HS-5 (cell line): ENCODE data around the gene NEAT1.

Experiments
- DNase-seq: peaks from one replicate; pipeline ENCODE4 v3.0.0-alpha.2; 2012; ENCODE audit warnings: low read depth

The NEAT1 gene

DNA sequence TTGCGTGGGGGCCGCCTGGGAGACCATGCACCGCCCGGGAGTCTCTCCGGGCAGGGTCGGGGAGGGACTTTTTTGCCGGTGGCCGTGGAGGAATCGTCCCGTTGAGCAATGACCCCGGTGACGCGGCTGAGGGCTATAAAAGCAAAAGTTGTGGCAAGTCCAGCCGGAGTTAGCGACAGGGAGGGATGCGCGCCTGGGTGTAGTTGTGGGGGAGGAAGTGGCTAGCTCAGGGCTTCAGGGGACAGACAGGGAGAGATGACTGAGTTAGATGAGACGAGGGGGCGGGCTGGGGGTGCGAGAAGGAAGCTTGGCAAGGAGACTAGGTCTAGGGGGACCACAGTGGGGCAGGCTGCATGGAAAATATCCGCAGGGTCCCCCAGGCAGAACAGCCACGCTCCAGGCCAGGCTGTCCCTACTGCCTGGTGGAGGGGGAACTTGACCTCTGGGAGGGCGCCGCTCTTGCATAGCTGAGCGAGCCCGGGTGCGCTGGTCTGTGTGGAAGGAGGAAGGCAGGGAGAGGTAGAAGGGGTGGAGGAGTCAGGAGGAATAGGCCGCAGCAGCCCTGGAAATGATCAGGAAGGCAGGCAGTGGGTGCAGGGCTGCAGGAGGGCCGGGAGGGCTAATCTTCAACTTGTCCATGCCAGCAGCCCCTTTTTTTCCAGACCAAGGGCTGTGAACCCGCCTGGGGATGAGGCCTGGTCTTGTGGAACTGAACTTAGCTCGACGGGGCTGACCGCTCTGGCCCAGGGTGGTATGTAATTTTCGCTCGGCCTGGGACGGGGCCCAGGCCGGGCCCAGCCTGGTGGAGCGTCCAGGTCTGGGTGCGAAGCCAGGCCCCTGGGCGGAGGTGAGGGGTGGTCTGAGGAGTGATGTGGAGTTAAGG lies at the start of gene NEAT1:
Gene NEAT1 (plus strand): TSS at position 166 of the 883 bp plus-strand sequence.
- peak; percentile 86 for DNase-seq

DNA sequence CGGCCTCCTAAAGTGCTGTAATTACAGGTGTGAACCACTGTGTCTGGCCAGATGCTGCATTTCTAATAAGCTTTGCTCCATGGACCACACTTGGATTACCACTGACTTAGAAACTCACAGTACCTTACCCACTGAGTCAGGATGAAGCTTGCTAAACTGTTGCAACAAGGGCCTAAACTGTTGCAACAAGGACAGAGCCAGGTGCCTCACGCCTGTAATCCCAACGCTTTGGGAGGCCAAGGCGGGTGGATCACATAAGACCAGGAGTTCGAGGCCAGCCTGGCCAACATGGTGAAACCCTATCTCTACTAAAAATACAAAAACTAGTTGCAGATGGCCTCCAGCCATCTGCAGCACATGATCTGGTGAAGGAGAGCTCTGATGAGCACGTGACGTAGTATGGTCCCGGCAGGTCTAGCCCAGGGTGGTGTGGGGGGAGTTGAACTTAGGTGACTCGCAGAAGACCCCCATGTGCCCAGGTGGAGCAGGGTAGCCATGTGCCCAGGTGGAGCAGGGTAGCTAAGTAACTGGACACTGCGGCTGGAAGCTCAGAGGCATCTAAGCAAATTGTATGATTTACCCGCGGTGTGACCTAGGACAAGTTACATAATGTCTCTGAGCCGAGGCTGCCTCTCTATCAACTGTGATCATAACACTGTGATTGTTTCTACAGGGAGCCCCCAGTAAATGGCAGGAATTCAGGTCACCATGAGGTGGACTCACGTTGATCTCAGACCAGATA lies 48.6 kb upstream of the NEAT1 start:
- no peak for DNase-seq

DNA sequence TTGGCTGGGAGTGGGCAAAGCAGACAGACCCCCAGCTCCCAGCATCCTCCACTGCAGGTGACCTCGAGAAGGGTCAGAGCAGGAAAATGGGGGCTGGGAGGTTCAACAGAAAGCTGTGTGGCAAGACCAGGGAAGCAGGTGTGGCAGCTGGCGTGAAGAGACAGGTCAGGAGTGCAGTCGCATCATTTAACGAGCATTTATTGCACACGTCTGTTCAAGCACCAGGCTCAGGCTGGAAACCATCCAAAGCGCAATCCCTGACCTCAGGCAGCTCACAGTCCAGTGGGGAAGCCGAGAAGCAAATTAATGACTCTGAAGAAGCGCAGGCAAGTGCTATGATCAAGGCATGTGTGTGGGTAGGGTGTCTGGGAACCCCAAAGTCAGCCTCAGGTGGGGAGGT lies 47.6 kb upstream of the NEAT1 start:
- DNase-seq: no peak

DNA sequence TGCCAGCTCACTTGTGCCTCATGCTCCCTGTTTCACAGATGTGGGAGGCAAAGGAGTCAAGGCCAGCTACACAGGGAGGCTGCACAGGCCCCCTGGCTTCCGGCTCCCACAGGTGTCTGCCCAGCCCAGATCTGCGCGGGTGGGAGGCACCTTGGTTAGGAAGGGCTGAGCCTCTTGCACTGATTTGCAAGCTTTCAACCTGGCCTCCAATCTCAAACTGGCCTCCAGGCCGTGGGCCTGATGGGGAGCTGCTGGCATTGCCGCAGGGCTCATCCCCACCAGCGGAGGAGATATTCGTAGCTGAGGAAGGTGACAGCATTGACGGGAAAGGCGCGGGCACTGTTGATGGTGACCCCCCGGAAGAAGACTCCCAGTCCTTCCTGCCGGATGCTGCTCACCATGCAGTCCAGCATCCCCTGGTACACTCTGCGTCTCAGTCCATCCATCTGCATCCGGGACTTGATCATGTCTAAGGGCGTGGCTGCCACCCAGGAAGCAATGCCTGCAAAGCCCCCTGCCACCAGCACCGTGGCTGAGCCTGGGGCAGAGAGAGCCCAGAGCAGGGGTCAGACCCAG lies 46.4 kb upstream of the NEAT1 start:
- no peak for DNase-seq

DNA sequence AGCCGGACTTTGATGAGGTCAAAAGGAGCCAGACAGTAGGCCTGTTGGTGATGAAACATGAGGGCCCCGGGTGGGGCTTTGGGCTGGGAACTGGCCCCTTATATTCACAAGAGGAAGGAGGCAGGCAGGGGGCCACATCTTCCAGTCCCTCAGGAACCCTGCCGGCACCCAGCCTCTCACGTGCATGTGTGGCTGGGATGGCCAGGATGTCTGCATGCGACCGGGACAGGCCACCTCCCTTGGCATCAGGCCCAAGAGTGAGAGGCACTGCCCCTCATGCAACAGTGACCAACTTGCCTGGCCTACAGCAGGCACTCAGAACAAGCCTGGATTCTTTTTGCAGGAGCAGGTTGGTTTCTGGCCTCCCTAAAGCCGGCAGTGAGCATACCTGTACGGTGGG lies 45.6 kb upstream of the NEAT1 start:
- no peak for DNase-seq

DNA sequence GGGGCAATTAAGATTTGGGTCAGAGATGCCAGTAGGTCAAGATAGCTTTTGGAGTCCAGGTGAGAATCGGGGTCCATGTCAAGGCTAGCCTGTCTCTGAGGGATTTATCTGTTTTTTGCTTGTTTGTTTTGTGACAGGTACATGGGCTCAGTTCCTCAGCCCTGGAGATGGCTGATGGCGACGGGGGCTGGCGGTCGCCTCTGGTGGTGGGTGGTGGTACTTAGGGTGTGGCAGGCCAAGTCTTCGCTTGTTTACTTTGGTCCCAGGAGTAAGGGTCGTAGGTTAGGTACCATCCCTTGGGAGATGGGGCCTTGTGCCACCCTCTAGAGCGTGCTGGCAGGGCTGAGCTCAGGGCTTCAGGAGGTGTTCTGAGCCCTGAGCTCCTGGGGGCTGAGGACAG lies 44.8 kb upstream of the NEAT1 start:
- no peak for DNase-seq

DNA sequence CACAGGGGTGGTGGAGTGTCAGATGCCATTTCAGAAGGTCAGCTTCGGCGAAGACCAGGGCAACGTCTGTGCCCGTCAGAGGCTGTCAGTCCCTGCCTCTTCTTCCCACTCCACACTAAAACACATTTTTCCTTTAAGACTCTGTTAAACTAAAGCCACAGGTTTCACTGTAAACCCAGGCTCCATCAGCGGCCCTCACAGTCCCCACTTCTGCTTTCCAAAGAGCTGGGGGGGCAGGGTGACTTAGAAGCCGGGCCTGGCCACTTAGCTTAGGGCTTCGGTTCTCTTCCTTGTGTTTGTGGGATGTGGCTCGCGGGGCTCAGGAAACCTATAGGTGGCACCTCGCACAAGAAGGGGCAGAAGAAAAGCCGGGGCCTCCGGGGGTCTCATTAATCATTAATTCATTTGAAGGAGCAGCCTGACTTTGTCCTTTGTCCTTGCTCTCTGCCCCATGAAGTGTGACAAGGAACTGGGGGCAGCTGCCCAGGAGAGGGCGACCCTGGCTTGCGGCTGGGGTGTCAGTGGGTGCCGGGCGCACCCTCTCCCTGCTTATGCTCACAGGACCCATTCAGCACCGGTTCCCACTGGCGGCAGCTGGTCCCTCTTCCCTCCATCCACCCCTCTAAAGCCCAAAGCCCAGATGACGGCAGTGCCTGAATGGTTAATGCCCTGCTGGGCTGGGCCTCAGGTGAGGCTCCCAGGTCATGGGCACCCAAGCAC lies 44.2 kb upstream of the NEAT1 start:
- no peak for DNase-seq

DNA sequence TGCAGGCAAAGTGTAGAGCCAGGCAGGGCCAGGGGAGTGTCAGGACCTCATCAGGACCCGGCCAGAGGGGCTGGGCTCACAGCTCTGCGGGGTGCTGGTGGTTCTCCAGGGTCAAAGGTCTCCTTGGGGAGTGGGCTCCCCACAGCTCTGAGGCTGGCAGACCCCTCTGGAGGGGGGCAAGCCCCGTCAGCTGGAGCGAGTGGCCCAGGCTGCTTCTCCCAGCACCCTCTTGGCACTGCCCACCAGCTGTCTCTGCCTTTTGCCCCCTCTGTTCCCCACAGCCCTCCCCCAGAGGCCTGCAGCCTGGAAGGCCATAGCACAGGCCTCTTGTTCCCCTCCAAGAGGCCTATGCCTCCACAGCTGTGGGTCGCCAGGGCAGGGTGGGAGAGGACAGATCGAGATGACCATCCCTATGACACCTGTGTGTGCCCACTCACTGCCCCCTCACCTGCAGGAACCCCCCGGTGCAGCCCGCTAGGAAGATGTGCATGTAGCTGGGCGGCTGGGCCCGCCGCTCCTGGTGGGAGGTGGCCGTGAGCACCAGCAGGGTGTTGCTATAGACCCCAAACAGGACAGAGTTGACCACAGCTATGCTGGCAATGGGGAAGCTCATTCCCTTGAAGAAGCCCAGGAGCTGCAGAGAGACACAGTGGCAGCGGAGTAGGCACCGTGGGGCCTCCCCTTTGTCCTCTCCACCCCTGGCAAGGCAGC lies 43.5 kb upstream of the NEAT1 start:
- no peak for DNase-seq

DNA sequence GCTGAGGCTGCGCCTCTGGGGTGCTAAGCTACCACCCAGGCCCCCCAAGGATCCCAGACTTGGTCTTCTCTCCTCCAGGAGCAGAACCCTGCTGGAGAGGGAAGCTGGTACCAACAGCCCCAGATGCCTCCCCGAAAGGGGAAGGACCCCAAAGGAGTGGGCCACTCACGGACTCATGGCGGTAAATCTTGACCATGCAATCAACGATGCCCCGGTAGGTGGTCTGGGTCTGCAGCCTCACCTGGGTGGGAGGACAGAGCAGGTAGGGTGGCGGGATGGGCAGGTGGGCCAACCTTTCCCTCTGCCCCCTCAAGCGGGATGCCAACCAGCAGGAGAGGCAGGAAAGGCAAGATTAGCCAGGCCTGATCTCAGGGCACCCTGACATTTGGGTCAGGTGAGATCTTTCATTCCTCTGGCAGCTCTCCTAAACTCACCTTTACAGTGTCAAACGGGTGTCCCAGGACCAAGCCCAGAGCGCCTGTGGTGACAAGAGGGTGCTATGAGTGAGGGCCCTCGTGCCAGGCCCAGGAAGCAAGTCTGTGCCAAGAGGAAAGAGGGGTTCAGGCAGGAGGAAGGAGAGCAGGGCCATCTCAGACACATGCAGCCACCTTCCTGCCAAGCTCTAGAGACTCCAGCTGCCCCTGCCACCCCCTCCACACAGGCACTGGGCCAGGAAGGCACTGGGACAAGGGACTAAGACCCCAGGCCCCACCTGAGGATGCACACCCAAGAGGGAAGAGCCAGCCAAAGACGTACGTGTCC lies 42.7 kb upstream of the NEAT1 start:
- no peak for DNase-seq

DNA sequence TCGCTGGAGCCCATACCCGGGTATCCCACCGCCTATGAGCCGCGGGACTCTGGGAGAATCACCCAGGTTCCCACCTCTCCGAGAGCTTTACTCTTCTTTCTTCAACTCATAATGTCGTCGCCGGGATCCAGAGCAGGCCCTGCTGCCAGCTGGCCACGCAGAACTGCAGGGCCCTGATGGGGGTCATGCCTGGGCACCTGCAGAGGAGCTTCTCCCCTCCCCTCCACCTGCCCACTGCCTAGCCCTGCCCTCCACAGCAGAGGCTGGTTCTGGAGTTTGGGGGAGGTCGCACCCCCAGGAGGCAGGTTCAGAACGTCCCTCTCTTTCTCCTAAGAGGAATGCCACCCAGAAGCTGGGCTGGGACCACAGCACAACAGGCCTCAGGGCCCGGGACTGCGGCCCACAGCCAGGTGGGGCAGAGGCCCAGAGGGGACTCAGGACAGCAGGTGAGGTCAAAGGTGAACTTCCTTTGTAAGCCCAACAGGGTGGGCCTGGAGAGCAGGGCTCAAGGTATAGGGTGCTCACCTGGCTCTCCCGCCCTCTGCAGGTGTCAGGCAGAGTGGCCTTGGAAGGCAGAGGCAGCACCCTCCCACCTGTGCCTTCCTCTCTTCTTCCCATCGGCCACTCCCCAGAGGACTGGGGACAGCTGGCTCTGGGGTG lies 42.0 kb upstream of the NEAT1 start:
- DNase-seq: no peak

DNA sequence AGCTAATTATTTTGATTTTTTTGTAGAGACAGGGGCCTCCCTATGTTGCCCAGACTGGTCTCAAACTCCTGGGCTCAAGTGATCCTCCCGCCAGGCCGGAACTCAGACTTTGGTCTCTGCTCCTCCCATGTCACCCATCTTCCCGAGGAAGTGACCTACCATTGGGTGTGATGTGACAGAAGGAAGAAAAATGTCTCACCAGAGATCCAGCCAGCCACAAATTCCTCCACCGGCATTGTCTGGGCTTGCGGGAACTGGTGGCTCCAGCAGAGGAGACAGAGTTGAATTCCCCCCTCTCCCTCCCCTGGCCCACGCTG lies 40.9 kb upstream of the NEAT1 start:
- no peak for DNase-seq

DNA sequence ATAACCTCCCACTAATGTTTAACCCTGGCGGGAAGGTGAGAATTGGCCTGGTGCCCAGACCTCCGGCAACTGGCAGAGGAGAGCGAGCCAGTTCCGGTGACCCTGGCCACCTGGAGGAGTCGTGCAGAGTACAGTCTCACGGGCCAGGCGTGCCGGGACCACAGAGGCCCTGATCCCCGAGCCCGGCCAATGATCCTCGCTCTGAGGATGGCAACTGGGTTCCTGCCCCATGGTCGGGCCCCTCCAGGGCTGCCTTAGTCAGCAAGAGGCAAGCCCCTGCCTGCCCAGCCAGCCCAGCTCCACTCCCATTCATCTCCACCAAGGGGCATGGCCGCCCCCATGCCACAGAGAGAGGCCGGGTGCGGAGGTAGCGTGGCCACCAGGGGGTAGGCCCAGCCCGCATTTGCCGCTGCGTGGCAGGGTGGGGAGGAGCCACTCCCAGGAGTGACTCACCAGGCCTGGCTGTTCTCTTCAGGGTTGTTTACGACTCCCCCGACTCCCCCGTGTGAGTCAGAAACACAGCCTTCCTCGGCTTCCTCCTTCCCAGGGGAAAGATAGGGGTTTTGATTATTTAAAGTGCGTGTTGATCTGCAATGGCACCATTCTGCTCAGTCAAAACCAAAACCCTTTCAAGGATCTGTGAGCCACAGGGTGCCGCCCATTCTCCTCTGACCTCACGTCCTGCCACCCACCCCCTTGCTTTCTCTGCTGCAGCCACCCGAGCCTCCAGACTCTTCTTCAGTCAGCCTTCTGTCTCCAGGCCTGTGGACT lies 40.4 kb upstream of the NEAT1 start, which contains the start of gene SLC25A45:
Gene SLC25A45 (minus strand): TSS at position 614 of the 771 bp plus-strand sequence. CDS start 695 bp downstream, outside the sequence.
- DNase-seq: peak; percentile 98

DNA sequence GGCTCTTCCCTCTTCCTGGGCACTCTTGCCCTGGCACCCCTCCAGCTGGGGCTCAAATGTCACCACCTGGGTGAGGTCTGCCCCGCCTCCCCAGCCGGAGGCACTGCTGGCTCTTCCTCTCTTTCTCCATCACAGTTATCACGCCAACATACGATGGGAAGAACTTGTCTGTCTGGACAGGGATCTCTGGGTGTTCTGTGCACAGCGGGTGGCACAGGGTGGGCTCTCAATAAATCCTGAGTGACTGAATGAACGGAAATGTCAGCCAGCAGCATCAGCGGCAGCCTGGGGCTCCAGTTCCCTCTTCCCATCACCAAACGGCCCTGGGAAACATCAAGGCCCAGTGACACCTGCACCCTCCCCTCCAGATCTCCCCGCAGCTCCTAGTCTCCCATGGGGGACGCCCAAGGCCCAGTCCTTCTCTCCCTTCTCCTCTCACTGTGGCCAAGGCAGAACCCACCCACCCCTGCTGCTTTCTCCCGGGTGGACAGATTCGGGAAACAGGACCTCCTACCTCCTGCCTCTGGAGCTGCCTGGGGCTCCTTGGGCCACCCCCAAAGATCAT lies 39.7 kb upstream of the NEAT1 start:
- no peak for DNase-seq

DNA sequence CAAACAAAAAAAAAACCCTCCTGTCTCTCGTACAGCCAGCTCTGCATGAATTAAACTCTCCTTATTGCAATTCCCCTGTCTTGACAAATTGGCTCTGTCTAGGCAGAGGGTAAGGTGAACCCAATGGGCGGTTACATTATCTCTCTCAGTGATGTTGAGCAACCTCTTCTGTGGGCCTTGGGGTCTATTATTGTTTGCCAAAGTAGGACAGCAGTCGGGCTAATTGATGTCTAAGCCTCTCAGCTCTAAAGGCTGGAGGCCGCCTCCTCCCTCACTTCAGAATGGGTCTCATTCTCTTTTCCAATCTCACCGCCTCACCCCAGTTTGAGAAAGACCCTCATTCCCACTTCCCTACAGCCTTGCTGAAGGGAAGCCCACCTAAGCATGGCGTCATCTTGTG lies 38.8 kb upstream of the NEAT1 start:
- DNase-seq: no peak

DNA sequence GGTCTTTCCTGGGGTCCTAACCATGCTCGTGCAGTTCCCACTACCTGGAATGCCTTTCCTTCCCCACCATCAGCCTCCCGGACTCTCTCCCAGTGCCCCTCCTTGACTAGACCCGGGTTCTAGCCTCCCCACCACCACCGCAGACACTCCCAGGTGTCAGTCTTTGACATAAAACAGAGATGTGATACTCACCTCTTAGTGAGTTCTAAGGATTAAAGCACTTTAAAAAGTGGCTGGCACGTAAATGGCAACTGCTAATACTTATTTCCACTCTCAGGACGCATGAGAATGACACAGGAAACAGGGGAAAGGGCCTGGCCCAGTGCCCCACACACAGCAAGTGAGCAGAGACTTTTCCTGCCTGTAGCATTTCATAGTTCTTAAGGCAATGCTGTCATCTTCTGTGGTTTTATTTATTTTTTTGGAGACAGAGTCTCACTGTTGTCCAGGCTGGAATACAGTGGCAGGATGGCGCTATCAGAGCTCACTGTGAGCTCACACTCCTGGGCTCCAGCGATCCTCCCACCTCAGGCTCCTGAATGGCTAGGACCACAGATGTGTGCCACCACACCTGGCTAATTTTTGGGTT lies 38.2 kb upstream of the NEAT1 start:
- DNase-seq: no peak

DNA sequence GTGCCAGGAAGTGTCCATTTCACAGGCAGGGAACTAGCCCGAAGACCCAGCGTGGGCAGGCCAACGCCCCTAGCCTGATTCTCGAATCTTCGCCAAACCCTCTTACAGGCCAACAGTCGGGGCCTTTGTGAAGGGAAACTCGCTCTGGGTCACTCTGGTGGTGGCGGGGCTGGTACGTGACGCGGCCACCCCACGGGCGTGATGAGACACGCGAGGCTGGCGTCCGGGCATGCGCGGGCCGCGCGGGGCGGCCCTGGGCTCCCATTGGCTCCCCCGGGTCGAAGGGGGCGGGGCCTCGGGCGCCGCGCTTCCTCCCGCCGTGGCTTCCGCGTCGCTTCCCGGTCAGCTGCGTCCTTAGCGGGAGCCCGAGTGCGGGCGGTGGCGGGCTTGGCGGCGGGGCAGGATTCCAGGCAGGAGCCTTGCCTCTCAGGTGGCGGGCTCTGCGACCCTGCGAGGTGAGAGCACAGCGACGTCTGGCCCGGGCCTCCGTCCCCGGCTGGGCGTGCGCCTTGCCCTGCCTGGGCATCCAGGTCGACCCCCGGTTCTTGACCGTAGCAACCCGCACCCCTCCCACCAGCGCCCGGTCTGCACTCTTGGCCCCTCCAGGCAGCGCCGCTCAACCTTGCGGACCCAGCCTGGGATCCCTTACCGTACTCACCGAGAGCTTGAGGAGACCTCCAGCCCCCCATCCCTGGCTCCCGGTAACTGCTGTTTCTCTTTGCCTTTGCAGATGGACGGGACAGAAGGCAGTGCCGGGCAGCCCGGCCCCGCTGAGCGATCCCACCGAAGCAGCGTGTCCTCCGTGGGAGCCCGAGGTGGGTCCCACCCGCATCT lies 36.1 kb upstream of the NEAT1 start, which contains the start of gene FRMD8:
Gene FRMD8 (plus strand): TSS at position 331 of the 834 bp plus-strand sequence. CDS start 400 bp downstream, at position 731.
- DNase-seq: peak; percentile 35

DNA sequence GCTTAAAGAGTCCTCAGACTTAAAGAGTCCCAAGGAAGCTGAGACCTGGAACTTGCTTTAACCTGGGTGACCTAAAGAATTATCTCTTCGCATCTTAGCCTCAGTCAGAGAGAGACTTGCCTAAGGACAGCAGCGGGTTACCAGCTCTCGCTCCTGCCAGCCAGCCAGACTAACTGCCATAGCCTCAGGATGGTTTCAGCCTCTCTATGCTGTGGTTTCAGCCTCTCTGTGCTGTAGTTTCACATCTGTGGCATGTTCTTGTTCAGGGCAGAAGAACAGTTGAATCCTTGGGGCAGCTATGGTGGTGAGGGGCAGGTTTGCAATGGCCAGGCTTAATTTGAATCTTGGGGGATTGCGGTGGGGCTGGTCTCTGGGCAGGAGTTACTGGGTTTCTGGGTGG lies 33.9 kb upstream of the NEAT1 start:
- DNase-seq: no peak
